ENCODE data around the gene FRMD4A.

DNA sequence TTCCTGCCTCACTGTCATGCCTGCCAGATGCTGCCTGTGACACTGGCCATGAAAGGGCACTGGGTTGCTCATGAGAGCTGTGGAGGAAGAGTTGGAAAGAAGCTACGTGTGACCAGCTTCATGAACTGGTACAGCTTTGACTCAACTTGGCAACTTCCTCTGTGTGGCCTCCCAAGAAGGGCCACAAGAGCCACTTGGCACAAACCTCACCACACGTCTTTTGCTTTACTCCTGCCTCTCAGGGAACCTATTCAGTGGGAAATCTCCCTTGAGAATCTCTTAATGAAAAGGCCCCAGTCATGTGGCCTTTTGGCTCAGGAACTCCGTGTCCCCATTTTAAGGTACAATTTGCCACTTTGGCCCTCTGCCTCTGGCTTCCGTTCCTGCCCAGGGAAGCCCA is 54.5 kb downstream of the FRMD4A start:
- TF ChIP-seq, protein P1, sequence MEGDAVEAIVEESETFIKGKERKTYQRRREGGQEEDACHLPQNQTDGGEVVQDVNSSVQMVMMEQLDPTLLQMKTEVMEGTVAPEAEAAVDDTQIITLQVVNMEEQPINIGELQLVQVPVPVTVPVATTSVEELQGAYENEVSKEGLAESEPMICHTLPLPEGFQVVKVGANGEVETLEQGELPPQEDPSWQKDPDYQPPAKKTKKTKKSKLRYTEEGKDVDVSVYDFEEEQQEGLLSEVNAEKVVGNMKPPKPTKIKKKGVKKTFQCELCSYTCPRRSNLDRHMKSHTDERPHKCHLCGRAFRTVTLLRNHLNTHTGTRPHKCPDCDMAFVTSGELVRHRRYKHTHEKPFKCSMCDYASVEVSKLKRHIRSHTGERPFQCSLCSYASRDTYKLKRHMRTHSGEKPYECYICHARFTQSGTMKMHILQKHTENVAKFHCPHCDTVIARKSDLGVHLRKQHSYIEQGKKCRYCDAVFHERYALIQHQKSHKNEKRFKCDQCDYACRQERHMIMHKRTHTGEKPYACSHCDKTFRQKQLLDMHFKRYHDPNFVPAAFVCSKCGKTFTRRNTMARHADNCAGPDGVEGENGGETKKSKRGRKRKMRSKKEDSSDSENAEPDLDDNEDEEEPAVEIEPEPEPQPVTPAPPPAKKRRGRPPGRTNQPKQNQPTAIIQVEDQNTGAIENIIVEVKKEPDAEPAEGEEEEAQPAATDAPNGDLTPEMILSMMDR (conservative IDR thresholded peaks at IDR 0.05 in 1 of 2, IDR thresholded peaks at IDR 0.05 in 1 of 2; ENCODE audit: extremely low read depth in 1 of 2, insufficient read depth in 1 of 2, low read depth in 1 of 2, low read length in 2 of 2), result no peak
- TF ChIP-seq EZH2 (IDR thresholded peaks at IDR 0.05; ENCODE audit: borderline replicate concordance, low read length), result no peak
